PC-3 (cell line): ENCODE data around the gene PPP1CC.

Experiments
- CTCF ChIP-seq: fragments of 300-600 bp; sonication (generic); conservative IDR thresholded peaks from 2 replicates; pipeline ENCODE4 v1.5.1; 2017; ENCODE audit warnings: antibody characterized with exemption, low read depth, mild to moderate bottlenecking, low read length
- EZH2 ChIP-seq: fragments of 300-600 bp; sonication (generic); IDR thresholded peaks from one replicate; pipeline ENCODE4 v1.6.1; 2017; ENCODE audit warnings: antibody characterized with exemption, mild to moderate bottlenecking, low read length; ENCODE audit not compliant: unreplicated experiment

- TF ChIP-seq CTCF (no peak), EZH2 (no peak)
Observed at GRCh38 chr12:110782094-110782493, 39.4 kb upstream of the PPP1CC start.
